ENCODE measurements around the gene CDK17.
"Not testable (repeated sequence)": the region's sequence is repeated elsewhere in the genome, so short reads cannot be mapped to it uniquely, and the experiment has no call there.

Gene CDK17

DNA sequence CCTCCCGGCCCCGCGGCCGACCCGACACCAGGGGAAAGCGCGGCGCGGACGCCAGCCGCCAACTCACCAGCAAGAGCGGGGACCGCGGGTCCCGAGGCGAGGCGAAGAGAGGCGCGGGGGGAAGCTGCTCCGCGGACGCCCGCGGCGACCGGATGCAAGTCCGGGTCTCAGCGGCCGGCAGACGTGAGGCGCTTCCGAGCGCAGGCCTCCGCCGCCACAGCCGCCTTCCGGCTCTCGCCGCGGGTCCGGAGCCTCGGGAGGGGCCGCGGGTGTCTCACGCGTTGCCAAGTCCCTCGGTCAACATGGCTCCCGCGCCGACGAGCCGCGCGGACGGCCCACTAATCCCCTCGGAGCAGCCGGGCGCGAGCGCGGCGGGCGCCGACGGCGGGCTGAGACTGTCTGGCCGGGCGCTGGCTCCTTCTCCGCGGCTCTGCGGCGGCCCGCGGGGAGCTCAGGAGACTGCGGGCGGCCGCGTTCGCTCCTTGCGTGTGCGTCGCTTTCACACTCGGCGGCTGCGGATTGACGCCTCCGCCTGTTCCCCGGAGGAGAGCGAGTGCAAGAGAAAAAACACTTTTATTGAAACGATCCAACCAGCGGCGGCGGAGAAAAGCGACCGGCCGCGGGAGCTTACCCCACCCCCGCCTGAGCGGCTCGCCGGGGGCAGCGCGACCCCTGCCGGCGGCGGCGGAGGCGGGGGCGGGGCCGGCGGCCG, at the start of gene CDK17:
Gene CDK17, minus strand, starts transcription at position 521 of the 712 bp plus-strand sequence. CDS start 65,603 bp downstream, outside the sequence.
- peak; percentile 84 for DNase-seq (ENCODE audit: low read depth)

DNA sequence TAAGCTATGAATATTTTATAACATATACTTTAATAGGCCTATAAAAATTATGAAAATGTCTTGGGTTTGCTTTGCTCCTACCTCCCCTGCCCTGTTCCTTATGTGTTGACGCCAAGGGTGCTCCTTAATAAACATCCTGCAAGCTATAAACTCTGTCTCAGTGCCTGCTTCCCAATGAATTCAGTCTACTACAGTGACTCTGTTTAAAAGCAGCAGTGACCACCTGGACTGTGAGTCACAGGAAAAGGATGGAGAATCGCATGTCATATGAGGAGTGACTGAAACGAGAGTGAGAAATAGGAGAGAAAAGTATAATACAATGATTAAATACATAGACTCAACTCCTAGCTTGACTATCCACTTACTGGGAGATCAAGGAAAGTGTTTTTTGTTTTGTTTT, 48.1 kb upstream of the CDK17 start:
- no peak for DNase-seq (ENCODE audit: low read depth)

DNA sequence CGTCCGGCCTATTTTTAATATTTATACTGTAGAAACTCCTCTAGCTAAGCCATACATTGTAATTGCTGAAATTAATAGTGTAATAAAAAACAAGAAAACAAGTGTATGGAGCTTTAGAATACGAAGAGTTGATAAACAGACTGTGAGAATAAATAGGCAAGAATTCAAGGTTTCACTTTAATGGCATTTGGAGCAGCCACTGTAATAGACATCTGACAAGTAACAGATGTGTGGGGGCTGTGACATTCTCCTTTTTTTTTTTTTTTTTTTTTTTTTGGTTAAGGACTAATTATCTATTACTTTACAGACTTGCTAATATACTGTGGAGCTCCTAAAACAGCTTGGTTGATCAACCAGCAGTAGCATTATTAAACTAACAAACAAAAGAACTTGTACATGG, 47.0 kb upstream of the CDK17 start:
- DNase-seq (ENCODE audit: low read depth): no peak

DNA sequence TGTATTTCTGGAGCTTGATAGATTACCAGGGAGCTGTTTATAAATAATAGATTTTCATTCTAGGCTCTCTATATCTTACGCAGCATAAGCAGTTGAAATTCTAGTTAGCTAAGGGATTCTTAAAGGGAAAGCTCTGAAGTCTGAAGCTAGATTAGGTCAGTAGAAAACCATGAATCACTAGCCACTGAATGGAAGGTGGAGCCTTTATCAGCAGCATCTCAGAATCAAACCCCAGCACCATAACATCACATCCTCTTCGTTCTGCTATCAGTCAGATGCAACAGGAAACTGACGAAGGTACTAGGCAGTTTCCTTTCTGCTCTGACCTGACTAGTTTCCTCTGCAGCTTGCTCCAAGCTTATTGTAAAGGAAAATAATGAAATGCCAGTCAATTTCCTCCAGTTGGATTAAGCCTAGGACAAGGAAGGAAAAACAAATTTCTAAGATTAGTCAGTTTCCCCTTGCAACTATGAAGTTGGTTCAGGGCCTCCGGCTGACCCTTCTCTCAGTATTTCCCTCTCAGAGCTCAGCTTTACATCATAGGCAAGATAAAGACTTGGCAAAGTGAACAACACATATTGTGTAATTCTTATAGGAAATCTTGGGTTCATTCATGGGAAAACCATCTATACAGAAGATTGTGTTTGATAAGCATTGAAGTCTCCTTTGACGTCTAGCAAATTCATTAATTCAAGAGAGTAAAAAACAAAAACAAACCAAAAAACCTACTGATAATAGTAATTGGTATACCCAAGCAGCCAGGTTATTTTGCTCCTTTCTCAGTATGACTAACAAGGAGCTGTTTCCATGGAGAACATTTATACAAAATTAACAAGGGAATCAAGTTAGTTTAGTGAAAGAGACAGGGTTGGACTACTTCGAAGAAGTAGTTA, 45.7 kb upstream of the CDK17 start:
- DNase-seq (ENCODE audit: low read depth): peak; percentile 36

DNA sequence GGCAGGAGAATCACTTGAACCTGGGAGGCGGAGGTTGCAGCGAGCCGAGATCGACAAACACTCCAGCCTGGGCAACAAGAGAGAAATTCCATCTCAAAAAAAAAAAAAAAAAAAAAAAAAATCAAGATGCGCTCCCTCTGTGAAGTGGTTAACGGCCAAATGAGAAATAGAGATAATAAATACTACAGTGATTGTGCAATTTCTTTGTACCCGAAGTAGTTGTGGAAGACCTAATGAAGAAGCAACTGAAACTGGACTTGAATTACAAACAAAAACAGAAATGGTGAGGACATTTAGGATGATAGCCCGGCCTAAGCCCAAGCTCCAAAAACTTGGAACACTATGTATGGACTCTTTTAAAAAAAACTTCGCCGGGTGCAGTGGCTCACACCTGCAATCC, 44.2 kb upstream of the CDK17 start:
- no peak for DNase-seq (ENCODE audit: low read depth)

DNA sequence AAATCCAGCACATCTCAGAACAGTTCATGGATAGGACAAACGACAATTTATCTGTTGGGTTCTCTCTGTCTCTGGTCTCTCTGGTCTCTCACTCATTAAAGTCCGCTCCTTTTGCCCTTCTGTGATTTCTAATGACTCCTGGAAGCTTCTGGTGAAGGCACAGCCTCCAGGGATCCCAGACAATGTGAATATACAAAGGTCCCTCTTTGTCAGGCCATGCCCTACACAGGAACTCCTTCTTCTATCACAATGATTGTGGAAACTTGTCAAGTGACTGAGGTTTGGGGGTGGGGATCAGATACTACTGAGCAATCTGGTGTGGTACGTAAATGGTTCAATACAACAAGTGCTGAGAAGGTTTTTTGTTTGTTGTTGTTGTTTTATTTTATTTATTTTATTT, 42.7 kb upstream of the CDK17 start:
- DNase-seq (ENCODE audit: low read depth): no peak

DNA sequence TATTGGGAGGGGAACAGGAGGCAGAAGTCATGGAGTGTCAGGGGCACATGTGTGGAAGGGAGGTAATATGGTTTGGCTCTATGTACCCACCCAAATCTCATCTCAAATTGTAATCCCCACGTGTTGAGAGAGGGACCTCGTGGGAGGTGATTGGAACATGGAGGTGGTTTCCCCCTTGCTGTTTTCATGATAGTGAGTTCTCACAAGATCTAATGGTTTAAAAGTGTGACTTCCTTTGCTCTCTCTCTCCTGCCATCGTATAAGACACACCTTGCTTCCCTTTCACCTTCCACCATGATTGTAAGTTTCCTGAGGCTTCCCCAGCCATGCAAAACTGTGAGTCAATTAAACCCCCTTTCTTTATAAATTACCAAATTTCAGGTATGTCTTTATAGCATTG, 41.6 kb upstream of the CDK17 start:
- DNase-seq (ENCODE audit: low read depth): no peak

DNA sequence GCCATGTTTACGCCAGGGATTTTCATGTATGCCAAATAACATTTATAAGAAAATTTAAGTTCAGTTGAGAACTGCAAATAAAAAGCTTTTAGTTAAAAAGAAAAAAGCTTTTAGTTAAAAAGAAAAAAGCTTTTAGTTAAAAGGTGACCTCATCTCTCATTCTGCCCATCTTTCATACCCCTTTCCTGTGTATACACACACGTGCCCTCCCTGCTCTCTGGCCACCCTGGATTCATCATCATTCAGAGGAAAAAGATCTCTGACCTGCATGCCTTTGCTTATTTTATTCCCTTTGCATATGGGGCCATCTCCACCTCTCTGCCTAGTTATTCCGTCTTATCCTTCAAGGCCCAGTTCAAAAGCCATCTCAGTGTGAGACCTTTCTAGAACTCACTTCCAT, 38.1 kb upstream of the CDK17 start:
- DNase-seq (ENCODE audit: low read depth): no peak

DNA sequence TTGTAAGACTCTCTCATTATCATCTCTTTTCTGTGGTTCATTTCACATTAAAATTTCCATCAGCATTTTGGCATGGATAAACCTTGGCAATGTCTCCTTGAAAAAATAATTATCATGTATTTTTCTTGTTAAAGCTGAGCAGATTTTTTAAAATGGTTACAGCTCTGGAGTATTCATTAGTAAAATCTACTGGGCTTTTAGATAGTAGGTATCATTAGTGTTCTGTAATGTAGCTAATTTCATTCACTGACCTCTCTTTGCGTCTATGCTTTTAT, 36.9 kb upstream of the CDK17 start:
- no peak for DNase-seq (ENCODE audit: low read depth)

DNA sequence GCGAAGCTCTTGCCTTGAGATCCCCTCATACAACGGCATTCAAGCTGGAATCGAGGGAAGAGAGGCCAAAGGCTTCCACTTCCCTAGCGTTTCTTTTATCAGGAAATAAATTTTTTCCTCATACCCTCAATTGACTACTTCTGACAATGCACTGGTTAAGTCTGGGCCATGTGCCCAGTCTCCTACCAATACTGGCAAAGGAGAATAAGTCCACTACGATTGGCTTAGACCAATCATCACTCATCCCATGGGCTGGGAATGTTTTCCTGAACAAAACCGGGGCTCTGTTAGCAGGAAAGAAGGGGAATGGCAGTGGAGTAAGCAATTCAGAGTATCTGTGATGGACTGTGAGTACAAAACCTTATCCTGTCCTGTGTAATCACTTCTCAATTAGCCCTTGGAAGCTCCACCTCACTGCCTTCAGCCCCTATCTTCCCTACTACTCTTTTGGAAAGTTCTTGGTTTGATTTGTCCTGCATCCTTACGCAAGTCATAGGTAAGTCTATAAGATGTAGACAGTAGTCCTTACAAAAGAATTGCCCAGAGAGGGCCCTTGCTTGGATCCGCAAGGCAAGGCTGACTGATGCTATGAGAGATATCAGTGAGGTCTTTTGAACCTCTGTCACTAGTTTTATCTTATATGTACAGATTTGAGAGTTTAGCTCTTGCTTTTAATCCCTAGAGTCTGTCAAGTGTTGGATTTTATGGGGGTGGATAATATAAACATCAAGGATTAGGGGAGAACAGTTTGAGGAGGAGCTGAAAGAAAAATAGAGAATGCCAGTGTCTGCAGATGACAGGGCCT, 36.3 kb upstream of the CDK17 start:
- DNase-seq (ENCODE audit: low read depth): no peak

DNA sequence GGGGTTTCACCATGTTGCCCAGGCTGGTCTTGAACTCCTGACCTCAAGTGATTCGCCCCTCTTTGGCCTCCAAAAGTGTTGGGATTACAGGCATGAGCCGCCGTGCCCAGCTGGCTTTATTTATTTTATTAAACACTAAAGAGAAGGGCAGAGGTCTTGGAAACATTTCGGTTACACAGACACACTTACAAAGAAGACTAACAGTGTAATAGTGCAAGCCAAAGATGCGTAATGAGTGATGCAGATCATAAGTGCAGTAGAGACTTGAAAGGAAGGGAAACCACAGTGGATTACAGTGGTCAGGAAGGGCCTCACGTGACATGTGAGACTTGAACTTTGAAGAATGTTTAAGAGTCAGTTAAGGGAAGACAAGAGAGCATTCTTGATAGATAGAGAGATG, 33.9 kb upstream of the CDK17 start:
- peak; percentile 46 for DNase-seq (ENCODE audit: low read depth)

DNA sequence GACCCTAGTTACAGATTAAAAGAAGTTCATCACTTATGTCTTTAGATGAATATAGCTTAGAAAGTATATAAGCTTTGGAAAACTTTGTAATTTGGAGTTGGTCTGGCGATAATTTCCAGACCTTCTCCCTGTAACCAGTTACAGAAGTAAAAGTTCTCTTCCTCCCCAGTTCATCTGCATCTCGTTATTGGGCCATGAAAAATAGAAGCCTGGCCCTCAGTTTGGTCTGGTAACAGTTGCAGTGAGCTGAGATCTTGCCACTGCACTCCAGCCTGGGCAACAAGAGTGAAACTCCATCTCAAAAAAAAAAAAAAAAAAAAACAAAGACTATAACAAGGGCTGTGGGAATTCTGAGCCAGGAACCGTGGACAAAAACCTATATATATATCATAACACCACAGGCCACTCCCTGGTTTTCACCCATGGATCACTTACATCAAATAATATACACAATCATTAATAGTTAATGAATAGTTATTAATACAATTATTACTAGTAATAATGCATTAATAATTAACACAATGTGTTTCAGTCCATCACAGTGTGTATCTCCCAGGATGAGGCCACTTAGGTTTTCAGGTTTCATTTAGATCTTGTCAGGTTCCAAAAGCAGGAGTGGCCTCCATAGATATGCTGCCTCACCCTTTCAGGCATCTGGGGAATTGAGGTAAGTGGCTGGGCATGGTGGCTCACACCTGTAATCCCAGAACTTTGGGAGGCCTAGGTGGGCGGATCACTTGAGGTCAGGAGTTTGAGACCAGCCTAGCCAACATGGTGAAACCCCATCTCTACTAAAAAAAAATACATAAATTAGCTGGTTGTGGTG, 32.5 kb upstream of the CDK17 start:
- DNase-seq (ENCODE audit: low read depth): not testable (repeated sequence)

DNA sequence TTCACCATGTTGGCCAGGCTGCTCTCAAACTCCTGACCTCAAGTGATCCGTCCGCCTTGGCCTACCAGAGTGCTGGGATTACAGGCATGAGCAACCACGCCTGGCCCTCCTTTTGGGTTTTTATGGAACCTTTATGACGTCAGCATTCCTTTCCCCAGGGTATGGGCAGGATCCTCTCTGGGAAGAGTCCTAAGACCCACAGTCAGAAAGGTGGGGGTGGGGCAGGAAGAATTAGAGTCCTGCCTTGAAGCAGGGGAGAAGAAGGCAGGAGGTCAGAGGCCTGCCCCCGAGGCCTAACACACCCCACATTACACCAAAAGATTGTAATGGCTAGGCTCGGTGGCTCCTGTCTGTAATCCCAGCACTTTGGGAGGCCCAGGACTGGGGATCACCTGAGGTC, 30.8 kb upstream of the CDK17 start:
- DNase-seq (ENCODE audit: low read depth): no peak

DNA sequence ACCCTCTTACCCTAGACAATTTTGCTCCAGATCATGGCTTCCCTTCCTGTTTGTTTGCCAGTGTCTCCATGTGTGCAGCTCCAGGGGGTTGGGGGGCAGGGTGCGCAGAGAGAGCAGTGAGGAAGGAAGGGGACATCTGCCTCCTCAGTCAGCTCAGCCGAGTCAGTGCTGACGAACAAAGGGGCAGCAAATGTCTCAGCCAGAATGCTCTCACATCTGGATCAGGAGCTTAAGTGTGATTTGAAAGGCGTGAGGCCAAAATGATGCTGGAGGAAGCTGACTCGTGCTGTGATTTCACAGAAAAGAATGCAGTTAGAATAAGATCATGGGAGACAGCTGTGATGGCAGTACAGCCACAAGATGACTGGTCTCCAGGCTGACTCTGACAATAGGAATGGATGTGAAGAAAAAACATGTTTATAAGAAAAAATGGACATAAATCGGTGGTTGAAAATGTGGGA, 27.1 kb upstream of the CDK17 start:
- DNase-seq (ENCODE audit: low read depth): no peak

DNA sequence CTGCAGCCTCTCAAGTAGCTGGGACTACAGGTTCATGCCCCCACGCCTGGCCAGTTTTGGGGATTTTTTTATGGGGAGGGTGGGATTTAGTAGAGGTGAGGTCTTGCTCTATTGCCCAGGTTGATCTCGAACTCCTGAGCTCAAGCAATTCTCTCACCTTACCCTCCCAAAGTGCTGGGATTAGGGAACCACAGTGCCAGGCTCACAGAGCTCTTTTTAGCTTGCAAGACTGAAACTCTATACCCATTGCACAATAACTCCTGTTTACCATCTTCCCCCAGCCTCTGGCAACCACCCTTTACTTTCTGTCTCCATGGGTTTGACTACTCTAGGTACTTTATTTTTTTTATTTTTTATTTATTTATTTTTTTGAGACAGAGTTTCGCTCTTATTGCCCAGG, 25.7 kb upstream of the CDK17 start:
- DNase-seq (ENCODE audit: low read depth): no peak

DNA sequence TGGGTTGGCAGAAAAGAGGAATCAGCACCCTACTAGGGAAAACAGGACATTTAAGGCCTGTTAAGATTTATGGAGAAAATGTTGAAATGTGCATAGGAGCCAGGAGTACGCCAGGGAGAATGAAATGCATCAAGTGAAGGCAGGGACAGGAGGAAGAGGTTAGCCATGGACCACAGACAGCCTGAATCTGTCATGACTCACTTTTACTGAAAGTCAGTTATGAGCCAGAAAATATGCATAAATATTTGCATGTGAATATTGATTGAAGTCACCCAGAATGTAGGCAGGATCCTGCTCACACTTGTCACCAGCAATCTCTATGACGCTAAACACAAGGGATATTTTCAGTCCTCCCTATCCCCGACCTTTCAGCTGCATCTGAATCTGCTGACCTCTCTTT, 25.1 kb upstream of the CDK17 start:
- no peak for DNase-seq (ENCODE audit: low read depth)

DNA sequence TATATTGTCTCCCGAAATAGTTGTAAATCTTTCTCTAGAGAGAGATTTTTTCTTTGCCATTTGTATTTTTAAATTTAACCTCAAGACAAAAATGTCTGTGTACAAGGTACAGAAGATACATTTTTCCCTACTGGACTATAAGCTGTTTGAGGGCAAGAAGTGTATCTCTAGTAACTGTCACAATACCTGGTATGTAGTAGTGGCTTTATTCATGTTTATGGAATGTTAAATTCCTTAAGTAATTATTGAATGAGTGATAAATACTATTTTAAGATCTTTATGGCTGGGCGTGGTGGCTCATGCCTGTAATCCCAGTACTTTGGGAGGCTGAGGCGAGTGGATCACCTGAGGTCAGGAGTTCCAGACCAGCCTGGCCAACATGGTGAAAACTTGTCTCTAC, 24.4 kb upstream of the CDK17 start:
- no peak for DNase-seq (ENCODE audit: low read depth)

DNA sequence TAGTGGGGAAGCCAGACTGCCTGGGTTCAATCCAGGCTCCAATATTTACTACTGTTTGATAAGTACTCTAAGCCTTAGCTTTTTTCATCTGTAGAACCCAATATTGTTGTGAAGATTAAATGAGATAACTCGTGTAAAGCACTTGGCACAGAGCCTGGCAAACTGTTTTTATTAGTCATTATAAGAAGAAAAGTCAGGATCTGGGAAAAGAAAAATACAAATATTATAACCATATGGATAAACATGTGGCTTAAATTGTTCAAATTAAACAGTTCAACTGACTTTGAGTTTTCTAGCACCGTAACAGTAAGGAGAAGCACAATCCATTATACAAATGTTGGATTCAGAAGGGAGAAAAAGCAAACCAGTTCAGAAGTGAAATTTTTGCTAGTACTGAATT, 22.0 kb upstream of the CDK17 start:
- no peak for DNase-seq (ENCODE audit: low read depth)

DNA sequence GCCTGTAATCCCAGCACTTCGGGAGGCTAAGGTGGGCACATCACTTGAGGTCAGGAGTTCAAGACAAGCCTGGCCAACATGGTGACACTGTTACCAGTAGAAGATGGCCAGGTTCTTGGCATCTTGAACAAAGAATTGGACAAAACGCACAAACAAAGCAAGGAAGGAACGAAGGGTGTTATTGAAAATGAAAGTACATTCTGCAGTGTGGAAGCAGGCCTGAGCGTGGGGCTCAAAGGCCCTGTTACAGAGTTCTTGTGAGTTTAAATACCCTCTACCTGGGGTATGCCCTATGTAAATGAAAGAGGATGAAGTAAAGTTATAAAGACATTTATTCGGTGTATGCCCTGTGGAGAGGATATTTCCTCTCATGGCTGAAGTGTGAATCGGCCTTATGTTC, 20.8 kb upstream of the CDK17 start:
- no peak for DNase-seq (ENCODE audit: low read depth)

DNA sequence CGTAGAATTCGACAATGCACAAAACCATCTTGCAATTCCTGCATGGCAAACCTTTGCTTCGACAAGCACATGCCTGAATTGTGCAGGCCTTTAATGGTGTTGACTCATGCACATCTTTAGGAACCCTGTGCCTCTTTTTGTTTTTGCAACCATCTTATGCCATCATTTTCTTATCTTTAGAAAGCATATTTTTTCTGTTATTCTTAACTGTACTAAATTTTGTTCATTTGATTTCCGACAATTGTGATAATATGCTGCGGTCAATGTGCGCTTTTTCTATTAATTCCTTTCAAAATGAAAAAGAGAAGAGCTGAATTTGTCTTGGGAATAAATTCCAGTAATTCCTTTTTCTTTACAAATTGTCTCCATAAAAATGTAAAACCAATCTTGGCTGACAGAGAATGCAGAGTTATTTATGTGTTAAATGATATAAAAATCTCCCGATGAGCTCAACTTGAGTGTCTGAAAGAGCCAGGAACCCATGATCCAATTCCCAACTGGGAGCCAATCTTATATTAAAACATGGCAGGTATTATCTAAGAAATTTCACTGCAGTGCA, 20.1 kb upstream of the CDK17 start:
- no peak for DNase-seq (ENCODE audit: low read depth)

DNA sequence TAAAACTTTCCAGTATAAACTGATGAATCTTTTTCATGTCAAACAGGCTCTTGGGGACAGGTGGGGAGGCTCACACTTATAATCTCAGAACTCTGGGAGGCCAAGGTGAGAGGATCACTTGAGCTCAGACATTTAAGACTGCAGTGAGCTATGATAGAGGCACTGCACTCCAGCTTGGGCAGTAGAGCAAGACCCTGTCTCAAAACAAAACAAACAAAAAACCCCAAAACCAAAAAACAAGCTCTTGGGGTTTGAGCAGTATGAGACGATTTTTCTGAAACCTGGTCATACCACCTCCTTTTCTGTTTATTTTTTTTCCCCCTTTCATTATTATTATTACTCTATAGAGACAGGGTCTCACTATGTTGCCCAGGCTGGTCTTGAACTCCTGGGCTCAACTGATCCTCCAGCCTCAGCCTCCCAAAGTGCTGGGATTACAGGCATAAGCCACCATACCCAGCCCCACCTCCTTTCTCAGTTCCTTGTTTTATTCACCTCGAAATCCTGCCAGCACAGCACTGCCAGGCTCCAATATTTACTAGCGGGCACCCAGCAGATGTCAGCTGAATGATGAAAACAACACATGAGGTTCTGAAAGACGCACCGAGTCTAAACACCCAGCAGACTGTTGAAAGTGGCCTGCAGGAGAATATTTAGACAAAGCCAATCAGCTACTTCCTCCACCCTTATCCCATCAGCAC, 19.5 kb upstream of the CDK17 start:
- no peak for DNase-seq (ENCODE audit: low read depth)

Data from activated T-helper 1 cell treated with Interleukin-2 at 50 U/mL for 16 hours (primary cell).